HL-60/S4 treated with retinoic acid at 250 ng/mL for 4 days and 3 days (cell line): ENCODE results near the gene BCAR3.

Experiments
- in situ Hi-C: fragments of 300-500 bp; cut with MboI; formaldehyde crosslinking; loops from 2 replicates; pipeline ENCODE4 v1.7.0; 2022; ENCODE audit warnings: low sequenced_read_pairs

Gene BCAR3

DNA sequence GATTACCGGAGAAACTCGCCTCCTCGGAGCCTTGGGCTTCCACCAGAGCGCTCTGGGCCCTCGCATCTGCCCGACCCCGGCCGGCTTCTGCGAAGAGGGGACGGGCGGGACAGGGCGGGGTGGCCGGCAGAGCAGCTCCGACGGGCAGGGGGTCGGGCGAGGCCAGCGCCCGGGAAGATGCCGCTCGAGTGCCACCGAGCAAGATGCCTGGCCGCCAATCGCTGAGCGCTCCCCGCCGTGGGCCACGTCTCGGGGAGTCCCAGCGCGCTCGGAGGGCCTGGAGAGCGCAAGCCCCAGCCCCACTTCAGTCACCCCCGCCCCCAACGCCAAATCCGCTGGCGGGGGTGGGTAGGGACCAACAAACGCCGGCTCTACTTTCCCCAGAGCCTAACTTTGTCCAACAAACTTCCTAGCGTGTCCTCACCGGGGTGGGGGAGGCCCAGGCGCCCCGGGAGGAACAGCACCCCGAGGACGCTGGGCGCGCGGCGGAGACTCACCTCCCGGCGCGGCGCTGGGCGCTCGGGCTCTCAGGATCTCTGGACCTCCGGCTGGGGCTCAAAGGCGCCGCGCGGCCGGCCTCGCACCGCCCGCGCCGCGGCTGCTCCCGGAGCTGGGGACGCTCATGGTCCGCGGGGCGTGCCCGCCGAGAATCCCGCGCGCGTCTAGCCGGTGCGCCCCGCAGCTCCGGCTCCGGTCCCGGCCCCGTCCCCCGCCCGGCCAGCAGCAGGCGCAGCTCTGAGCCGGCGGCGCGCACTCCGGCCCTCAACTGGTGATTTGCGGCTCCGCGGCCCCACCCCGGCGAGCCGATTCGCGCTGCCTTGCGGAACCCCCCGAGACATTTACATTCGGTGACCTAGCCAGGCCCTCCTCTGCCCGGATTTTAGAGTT, at the start of gene BCAR3:
Gene BCAR3 (minus strand): TSS at position 737 of the 888 bp plus-strand sequence. CDS start 6,907 bp downstream, outside the sequence.
- in situ Hi-C loops: no loop called here

DNA sequence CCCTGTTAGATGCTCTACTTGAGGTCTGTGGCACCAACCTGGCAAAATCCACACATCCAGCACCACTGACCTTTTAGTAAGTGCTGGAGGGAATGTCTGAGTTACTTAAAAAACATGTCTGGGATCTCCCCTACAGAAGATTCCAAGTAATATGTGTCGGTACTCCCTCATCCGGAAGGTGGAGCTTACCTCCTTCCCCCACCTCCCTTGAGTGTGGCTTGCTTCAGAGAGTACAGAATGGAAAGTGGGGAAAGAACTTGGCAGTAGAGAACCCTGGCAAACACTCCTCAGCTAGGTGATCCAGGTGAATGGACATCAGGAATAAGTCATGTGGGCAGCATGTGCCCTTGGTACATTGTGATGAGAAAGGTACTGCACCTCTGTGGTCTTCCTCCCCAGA, 49.0 kb upstream of the BCAR3 start:
- in situ Hi-C loops: no loop called here

- in situ Hi-C loops: no loop called here
Observed at GRCh38 chr1:93729906-93730305, 48.3 kb upstream of the BCAR3 start.

DNA sequence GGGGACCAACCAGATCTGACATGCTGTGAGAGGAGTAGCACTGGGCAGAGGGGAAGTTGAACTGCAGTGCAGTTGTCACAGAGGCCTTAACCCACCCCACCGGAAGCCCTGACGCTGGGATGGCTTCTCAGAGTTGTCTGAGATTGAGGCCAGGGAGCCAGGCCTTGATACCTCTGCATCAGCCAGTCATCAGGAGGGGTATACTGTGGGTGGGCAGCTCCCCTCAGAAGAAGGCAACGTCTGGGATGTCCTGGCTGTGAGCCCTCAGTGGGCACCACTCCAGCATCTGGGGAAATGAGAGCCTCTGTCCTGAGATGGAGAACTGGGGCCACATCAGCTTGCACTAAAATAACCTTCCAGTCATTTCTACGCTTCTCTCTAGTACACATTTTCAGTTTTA, 47.9 kb upstream of the BCAR3 start:
- in situ Hi-C loops: no loop called here

DNA sequence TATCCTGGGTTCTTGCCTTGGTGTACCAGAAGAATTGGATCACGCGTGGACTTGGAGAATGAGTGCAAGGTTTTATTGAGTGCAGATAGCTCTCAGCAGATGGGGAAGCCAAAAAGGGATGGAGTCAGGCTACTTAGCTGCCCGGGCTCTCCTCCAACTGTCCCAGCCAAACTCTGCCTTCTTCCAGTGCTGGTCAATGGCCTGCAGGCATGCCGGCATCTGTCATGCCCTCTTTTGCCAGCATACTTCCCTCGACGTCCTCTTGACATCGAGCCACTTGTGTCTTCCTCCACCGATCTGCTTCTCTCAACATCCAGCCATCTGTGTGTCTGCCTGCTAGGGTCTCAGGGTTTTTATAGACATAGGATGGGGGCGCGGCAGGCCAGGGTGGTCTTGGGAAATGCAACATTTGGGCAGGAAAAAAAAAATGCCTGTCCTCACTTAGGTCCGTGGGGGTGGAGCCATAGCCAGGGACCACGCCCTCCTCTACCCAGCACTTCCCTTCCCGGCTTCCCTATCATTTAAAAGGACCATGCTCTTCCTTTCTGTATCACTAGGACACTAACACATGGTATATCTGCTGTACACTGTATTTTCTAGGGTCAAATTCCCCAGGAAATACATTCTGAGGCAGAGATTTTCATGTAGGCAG, 47.0 kb upstream of the BCAR3 start:
- in situ Hi-C loops: no loop called here

GRCh38 chr1:93723733-93724270, 42.2 kb upstream of the BCAR3 start:
- in situ Hi-C loops: no loop called here

DNA sequence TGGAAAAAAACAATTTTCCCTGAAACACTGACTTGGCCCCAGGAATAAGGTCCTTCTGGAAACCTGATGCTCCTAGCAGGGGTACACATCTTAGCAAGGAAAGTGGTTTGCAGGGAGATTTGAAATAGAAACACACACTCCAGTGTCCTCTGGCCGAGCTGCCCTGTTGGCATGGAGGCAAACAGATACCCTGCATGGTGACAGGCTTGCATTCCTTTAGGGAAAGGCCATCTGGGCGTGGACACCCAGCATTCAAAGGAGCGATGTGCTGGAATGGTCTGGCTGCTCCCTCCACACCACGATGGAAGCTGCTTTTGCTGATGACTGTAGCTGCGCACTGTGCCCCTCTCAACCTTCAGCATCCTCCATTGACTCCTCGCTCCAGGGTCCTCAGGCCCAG, 41.5 kb upstream of the BCAR3 start:
- in situ Hi-C loops: no loop called here

GRCh38 chr1:93722081-93723031, 40.7 kb upstream of the BCAR3 start:
- in situ Hi-C loops: no loop called here

DNA sequence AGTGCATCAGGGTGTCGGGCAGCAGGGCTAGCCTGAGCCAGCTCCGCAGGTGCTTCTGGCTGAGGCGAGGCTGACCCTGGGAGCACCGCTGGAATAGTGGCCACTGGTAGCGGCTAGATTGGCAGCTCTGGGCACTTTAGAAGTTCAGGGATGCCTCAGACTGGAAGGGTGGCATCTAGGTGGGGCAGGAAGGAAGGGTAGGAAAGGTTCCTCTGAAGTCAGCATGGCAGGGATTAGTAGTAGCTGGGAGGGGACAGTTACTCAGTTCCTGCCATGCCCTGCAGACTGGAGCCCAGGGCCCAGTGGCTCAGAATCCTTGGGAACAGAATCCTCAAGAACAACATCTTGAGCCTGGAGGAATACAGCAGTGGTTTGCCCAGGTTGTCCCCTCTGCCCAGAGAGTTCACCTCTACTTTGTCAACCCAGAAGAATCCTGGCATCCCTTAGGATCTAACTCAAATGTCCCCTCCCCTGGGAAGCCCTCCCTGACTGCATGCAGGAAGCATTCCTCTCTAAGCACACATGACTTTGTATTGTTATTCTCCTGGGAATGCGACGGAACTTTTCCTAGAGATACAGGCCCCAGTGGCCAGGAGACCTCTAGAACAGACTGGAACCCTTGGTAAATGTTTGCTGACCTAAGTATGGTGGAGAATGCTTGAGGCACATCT, 39.5 kb upstream of the BCAR3 start:
- in situ Hi-C loops: no loop called here

GRCh38 chr1:93717640-93718039, 36.0 kb upstream of the BCAR3 start:
- in situ Hi-C loops: no loop called here

- in situ Hi-C loops: no loop called here
Observed at GRCh38 chr1:93716941-93717368, 35.3 kb upstream of the BCAR3 start.

GRCh38 chr1:93716163-93716562, 34.5 kb upstream of the BCAR3 start:
- in situ Hi-C loops: no loop called here

GRCh38 chr1:93715529-93716126, 34.0 kb upstream of the BCAR3 start:
- in situ Hi-C loops: no loop called here

DNA sequence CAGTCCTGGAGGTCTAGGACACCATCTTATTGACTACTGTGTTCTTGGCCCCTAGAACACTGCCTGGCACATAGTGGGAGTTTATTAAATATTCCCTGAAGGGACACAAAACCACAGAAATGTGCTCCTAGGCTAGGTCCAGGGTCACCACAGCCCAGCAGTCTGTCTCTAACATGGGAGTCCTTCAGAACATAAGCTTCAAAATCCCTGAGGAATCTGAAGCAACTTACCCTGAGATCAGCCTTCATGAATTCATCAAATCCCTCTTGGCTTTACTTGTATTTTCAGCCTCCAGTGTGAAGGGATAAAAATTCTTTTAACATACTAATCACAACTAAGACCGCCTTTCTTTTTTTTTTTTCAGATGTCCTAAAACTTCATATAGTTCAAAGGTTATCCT, 32.7 kb upstream of the BCAR3 start:
- in situ Hi-C loops: no loop called here

DNA sequence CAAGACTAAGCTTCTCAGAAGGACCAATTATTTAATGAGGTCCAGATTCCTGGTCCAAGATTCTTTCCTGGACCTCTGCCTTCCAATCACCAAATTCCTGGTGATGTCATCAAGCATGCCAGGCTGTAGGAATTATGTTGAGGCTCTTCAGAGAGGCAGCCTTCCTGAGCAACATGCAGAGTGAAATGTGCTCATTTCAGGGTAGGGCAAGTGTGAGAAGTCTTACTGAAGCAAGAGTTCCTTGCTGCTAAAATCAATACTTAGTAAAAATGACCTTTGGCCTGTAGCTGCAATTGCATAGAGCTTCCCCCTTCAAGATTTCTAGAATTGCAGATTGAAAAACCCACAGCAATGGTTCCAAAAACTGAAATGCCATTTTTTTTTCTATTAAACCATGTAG, 31.7 kb upstream of the BCAR3 start:
- in situ Hi-C loops: no loop called here

- in situ Hi-C loops: no loop called here
Observed at GRCh38 chr1:93712741-93713140, 31.1 kb upstream of the BCAR3 start.

DNA sequence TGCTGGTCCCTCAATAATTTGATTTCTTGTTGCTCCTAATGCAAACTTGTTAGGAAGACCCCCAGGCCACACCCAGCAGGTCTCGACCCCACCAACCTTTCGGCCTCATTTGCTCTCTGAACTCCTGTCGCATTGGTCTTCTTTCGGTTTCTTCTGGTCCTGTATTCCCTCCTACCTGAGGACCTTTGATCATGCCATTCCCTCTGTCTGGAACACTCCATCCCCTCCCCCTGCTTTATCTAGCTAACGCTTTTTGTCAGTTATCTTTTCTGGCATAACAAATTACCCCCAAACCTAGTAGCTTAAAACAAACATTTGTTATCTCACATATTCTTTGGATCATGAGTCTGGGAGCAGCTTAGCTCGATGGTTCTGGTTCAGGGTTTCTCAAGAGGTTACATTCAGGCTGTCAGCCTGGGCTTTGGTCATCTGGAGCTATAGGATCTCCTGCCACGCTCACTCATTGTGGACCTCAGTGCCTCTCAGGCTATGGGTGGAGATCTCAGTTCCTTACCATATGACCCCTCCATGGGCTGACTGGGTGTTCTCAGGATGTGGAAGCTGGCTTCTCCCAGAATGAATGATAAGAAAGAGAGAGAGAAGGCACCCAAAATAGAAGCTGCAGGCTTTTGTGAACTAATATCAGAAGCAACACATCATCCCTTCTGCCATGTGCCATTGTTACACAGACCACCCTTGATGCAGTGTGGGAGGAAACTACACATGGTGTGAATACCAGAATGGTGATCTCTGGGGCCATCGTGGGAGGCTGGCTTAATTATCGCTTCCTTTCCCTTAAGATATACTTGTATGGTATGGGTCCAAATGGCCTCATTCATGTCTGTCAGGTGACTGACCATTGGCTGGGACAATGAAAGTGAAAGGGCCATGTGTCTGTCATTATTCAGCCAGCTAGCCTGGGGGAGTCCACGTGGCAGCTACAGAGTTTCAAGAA, 29.1 kb upstream of the BCAR3 start:
- in situ Hi-C loops: no loop called here

GRCh38 chr1:93708734-93709481, 27.3 kb upstream of the BCAR3 start:
- in situ Hi-C loops: no loop called here
